Nephron (organoid): ENCODE measurements around the gene NAA10.
A peak's percentile ranks its signal among the peaks of the same experiment; 100 is the strongest.

Source experiments
- H3K27ac Mint-ChIP-seq, 3 experiments: 2 replicates each; pipeline ENCODE4 v1.8.0; 2020; ENCODE audit warnings: mixed read lengths in 3 of 3, mild to moderate bottlenecking in 2 of 3, moderate library complexity in 1 of 3
- H3K27me3 Mint-ChIP-seq: 2 replicates; pipeline ENCODE4 v1.8.0; 2021; ENCODE audit warnings: low read depth, mild to moderate bottlenecking, moderate library complexity, mixed read lengths
- H3K36me3 Mint-ChIP-seq: 2 replicates; pipeline ENCODE4 v1.8.0; 2020; ENCODE audit warnings: low read depth, mixed read lengths
- H3K4me1 Mint-ChIP-seq: 2 replicates; pipeline ENCODE4 v1.8.0; 2020; ENCODE audit warnings: mixed read lengths
- H3K4me3 Mint-ChIP-seq, 3 experiments: 2 replicates each; pipeline ENCODE4 v1.8.0; 2020; ENCODE audit warnings: mild to moderate bottlenecking in 3 of 3, mixed read lengths in 3 of 3, moderate library complexity in 2 of 3
- H3K9me3 Mint-ChIP-seq: 2 replicates; pipeline ENCODE4 v1.8.0; 2020; ENCODE audit warnings: mixed read lengths
- TF ChIP-seq, protein P1 (sequence below), 3 experiments: fragments of 200-600 bp; sonication (generic); IDR thresholded peaks; one replicate each; pipeline ENCODE4 v1.5.0; 2021; ENCODE audit warnings: antibody characterized with exemption in 3 of 3; ENCODE audit not compliant: unreplicated experiment in 3 of 3

NAA10 gene

DNA sequence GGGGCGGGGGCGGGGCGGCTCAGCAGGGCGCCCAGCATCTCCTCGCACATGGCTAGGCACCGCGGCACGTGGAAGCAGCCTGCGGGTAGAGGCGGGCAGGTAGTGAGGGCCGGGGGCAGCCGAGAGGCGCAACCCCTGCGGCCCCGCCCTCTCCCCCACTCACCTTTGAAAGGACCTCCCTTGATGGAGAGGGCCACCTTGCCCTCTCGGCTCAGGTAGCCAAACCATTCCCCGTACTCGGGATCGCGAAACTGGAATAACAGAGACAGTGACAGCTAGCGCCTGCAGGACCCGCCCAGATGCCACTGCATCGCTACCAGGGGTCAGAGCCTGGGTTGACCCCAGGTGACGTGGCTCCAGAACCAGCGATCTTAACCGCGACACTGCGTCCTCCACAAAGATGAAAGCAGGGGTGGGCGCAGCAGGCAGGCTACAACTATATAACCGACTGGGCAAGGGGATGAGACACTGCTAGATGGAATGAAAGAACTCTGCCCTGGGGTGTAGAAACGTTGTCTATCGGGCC lies 552 bp upstream of the NAA10 start:
- TF ChIP-seq, protein P1, sequence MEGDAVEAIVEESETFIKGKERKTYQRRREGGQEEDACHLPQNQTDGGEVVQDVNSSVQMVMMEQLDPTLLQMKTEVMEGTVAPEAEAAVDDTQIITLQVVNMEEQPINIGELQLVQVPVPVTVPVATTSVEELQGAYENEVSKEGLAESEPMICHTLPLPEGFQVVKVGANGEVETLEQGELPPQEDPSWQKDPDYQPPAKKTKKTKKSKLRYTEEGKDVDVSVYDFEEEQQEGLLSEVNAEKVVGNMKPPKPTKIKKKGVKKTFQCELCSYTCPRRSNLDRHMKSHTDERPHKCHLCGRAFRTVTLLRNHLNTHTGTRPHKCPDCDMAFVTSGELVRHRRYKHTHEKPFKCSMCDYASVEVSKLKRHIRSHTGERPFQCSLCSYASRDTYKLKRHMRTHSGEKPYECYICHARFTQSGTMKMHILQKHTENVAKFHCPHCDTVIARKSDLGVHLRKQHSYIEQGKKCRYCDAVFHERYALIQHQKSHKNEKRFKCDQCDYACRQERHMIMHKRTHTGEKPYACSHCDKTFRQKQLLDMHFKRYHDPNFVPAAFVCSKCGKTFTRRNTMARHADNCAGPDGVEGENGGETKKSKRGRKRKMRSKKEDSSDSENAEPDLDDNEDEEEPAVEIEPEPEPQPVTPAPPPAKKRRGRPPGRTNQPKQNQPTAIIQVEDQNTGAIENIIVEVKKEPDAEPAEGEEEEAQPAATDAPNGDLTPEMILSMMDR (IDR thresholded peaks at IDR 0.05; ENCODE audit: unreplicated experiment in 3 of 3) = no peak
- peaks cover 11% of the 10 kb centered on the region for H3K36me3 Mint-ChIP-seq
- H3K9me3 Mint-ChIP-seq = peaks cover 15% of the 10 kb centered on the region
- peak overlapping the region; percentile 64 to 79 (median 77) for H3K4me3 Mint-ChIP-seq
- H3K4me1 Mint-ChIP-seq = no peaks in the 10 kb centered on the region
- H3K27ac Mint-ChIP-seq = no peak overlapping the region
- no peaks in the 10 kb centered on the region for H3K27me3 Mint-ChIP-seq

DNA sequence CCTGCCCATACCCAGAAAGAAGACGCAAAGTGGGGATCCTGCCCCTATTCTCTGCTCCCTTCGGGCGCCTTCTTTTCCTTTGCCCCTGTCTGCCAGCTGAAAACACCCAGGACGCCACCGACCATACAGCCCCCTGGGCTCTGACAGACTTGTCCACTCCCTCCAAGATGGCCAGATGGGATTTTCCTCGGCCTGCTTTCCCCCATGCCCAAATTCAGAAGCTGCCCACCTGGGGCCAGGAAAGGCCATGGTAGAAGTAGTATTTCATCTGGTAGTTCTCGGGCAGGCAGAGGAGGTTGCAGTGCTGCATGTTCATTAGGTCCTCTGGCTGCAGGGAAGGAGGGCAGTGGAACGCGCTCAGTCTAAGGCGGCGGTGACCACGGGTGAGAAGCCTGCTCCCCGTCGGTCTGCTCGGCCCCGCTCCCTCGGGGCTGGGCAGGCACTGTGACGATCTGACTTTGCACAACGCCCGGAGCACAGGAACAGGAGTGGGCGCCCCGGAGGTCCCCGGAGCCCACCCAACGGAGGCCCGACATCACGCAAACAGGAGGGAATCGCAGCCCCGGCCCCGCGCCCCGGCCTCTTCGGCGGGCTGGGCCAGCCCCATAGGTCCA lies 582 bp downstream of the NAA10 start:
- peak overlapping the region; percentile 85 to 88 (median 88) for H3K4me3 Mint-ChIP-seq
- TF ChIP-seq, protein P1 (IDR thresholded peaks at IDR 0.05; ENCODE audit: unreplicated experiment in 3 of 3) = no peak
- H3K36me3 Mint-ChIP-seq = peaks cover 11% of the 10 kb centered on the region
- peak overlapping the region in 1 of 3 experiments; percentile 59 for H3K27ac Mint-ChIP-seq
- H3K27me3 Mint-ChIP-seq = no peaks in the 10 kb centered on the region
- no peaks in the 10 kb centered on the region for H3K4me1 Mint-ChIP-seq
- H3K9me3 Mint-ChIP-seq = peaks cover 15% of the 10 kb centered on the region

DNA sequence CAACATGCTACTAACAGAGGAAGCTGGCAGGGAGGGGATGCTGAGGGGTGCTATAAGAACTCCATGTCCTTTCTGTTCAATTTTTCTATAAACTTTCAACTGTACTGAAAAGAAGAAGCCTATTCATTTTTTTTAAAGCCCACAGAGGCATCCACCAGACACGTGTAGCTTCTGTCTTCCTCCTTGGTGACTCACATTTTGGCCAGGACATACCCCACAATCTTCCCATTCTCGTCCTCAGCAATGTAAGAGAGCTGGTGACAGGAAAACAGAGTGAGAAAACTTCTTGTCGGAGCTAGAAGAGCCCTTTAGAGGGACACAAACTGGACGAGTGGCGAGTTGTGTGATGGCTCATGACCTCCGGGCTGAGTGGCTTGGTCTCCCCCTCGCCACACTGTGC lies 1.1 kb downstream of the NAA10 start:
- H3K36me3 Mint-ChIP-seq = peaks cover 15% of the 10 kb centered on the region
- H3K4me3 Mint-ChIP-seq = peak overlapping the region; percentile 85 to 88 (median 88)
- TF ChIP-seq, protein P1 (IDR thresholded peaks at IDR 0.05; ENCODE audit: unreplicated experiment in 3 of 3) = no peak
- peak overlapping the region in 1 of 3 experiments; percentile 59 for H3K27ac Mint-ChIP-seq
- H3K27me3 Mint-ChIP-seq = no peaks in the 10 kb centered on the region
- H3K4me1 Mint-ChIP-seq = no peaks in the 10 kb centered on the region
- H3K9me3 Mint-ChIP-seq = peaks cover 18% of the 10 kb centered on the region

DNA sequence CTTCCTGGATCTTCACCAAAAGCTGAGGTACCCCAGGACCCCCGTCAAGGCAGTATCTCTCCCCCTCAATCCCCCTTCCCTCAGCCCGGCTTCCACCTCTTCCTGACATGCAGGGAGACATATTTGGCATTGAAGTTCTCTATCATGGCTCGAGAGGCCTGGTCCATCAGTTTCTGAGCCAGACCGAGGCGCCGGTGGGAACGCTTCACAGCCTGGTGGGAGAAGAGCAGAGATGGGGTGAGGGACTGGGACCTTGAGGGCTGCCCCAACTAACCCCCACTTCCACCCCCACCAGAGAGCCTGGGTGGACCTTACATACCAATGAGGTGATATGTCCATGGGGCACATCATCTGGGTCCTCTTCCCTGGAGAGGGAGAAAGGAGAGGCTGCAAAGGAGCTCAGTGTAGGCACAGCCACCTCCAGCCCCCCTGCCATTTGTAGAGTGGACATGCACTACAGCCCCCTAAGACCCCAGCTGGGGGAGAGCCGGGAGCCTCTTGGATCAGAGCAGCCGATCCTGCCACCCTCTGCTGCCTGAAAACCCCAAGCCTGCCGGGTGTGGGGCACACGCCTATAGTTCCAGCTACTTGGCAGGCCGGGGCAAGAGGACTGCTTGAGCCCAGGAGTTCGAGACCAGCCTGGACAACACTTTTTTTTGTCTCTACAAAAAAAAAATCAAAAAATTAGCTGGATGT lies 2.5 kb downstream of the NAA10 start:
- H3K4me1 Mint-ChIP-seq = peaks cover 5% of the 10 kb centered on the region
- H3K27ac Mint-ChIP-seq = no peak overlapping the region
- peaks cover 19% of the 10 kb centered on the region for H3K36me3 Mint-ChIP-seq
- TF ChIP-seq, protein P1 (IDR thresholded peaks at IDR 0.05; ENCODE audit: unreplicated experiment in 3 of 3) = no peak
- no peaks in the 10 kb centered on the region for H3K27me3 Mint-ChIP-seq
- H3K4me3 Mint-ChIP-seq = peak overlapping the region in 2 of 3 experiments; percentile 52 to 69
- peaks cover 18% of the 10 kb centered on the region for H3K9me3 Mint-ChIP-seq

DNA sequence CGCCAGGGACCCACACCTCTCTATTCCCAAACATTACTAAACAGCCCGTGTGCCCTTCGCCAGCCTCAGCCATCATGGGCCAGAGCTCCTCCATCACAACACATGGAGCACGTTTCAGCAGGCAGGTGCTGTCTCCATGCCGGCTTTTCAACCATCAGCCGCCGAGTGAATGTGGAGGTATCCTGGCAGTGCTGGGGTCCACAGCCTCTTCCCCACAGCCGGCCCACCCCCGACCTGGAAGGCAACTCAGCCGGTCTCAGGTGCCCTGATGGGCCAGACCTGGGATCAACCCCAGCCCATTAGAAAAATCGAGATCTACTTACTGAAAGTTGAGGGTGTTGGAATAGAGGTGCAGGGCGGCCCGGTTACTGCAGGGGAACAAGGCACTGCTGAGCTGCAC lies 3.1 kb downstream of the NAA10 start:
- peaks cover 5% of the 10 kb centered on the region for H3K4me1 Mint-ChIP-seq
- H3K27me3 Mint-ChIP-seq = no peaks in the 10 kb centered on the region
- TF ChIP-seq, protein P1 (IDR thresholded peaks at IDR 0.05; ENCODE audit: unreplicated experiment in 3 of 3) = no peak
- H3K4me3 Mint-ChIP-seq = peak overlapping the region in 1 of 3 experiments; percentile 53
- no peak overlapping the region for H3K27ac Mint-ChIP-seq
- peaks cover 19% of the 10 kb centered on the region for H3K36me3 Mint-ChIP-seq
- H3K9me3 Mint-ChIP-seq = peaks cover 17% of the 10 kb centered on the region
